Type B pancreatic cell (in vitro differentiated cells): Measurements from ENCODE around the gene SNRPF. TPM values are rescaled to one million over a fixed set of nuclear protein-coding genes. Genes with fewer than 3 reads are reported as not detected.

Experiments used
- DNase-seq: peaks from one replicate; pipeline ENCODE4 v3.0.0; 2021; ENCODE audit warnings: mixed read lengths; ENCODE audit not compliant: unreplicated experiment; ENCODE audit errors: extremely low spot score
- H3K27ac Mint-ChIP-seq: 2 replicates; pipeline ENCODE4 v1.8.0; 2021; ENCODE audit warnings: mild to moderate bottlenecking, mixed read lengths
- H3K27me3 Mint-ChIP-seq: 2 replicates; pipeline ENCODE4 v1.8.0; 2021; ENCODE audit warnings: mixed read lengths
- H3K36me3 Mint-ChIP-seq: 2 replicates; pipeline ENCODE4 v1.8.0; 2021; ENCODE audit warnings: mixed read lengths
- H3K4me1 Mint-ChIP-seq: one replicate; pipeline ENCODE4 v1.8.0; 2021; ENCODE audit warnings: mixed read lengths; ENCODE audit not compliant: unreplicated experiment
- H3K4me3 Mint-ChIP-seq: 2 replicates; pipeline ENCODE4 v1.8.0; 2021; ENCODE audit warnings: mild to moderate bottlenecking, mixed read lengths
- H3K9me3 Mint-ChIP-seq: 2 replicates; pipeline ENCODE4 v1.8.0; 2021; ENCODE audit warnings: mixed read lengths
- CTCF ChIP-seq: fragments of 200-600 bp; sonication (generic); conservative IDR thresholded peaks from 2 replicates; pipeline ENCODE4 v1.5.0; 2021; ENCODE audit warnings: antibody characterized with exemption, mild to moderate bottlenecking
- total RNA-seq: library from RNA; stranded (reverse); gene quantifications from 2 replicates; pipeline ENCODE4 v1.2.1, GENCODE V29; 2021; ENCODE audit warnings: low replicate concordance

SNRPF gene
- total RNA-seq, 1 donor from 2014 or later = 42.9 TPM

DNA sequence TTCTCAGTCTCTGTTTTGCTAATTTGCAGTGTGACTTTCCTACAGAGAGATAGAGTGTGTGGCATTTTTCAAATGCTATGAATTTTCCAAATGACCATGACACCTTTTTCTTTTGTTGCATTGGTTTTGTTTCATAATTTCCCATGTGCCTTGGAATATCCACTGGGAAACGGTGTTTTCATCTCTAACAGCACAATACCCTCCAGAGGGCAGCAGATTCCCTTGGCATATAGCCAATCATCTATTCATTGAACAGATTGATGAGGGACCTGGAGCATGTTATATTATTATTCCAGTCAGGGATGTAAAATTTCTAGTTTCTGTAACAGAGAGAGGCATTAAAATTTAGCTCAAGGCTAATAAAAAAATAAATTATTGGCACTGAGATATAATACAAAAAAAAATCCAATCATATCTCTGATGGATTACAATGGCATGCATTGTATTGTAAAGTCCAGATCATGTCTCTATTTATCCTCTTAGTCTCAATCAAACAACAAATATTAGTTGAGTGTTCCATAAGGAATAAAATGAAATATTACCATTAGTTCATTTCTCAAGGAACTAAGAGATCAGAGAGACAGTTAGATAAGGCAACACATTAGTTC, 38.6 kb upstream of the SNRPF start:
- no peak overlapping the region for H3K27ac Mint-ChIP-seq
- no peak overlapping the region for H3K4me3 Mint-ChIP-seq
- no peaks in the 10 kb centered on the region for H3K4me1 Mint-ChIP-seq
- no peak for DNase-seq
- TF ChIP-seq CTCF = peak; percentile 71
- no peaks in the 10 kb centered on the region for H3K9me3 Mint-ChIP-seq
- H3K27me3 Mint-ChIP-seq = no peaks in the 10 kb centered on the region
- H3K36me3 Mint-ChIP-seq = no peaks in the 10 kb centered on the region

- H3K27me3 Mint-ChIP-seq = peaks cover 4% of the 10 kb centered on the region
These were observed 29.4 kb upstream of the SNRPF start for GRCh38 chr12:95829395-95829794.

DNA sequence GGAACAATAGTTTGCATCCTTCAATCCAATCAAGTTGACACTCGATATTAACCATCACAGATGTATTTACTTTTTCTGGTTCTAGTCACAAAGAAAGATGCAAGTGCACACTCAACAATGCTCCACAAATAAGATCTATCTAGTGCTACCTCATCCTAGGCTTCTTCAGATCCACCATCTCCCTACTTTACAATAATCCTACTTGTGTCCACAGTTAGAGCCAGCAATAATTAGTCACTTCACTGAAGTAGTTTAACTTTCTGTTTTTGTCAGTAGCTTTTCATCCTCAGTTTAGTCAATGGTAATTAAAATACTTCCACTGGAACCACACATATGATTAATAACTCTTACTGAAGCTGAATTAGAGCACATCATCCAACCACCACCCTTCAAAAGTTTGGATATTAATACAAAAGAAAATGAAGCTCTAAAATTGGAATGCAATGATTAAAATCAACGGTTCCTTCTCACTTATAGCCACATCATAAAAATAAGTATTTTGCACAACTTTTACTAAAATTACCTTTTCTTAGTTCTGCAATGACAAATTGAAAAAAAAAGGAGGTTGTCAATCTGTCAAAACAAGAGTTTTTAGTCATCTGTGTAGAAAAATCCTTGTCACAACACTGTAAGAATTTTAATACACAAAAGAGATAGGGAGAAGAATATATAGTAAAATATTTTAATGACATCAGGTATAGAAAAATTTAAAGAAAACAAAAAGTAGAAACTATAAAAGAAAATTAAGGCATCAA, 28.2 kb upstream of the SNRPF start:
- Mint-ChIP-seq H3K36me3 (no peaks in the 10 kb centered on the region), H3K27me3 (peaks cover 7% of the 10 kb centered on the region), H3K4me3 (no peak overlapping the region), H3K9me3 (no peaks in the 10 kb centered on the region), H3K4me1 (no peaks in the 10 kb centered on the region), H3K27ac (no peak overlapping the region)
- no peak for DNase-seq
- TF ChIP-seq CTCF = no peak

More at GRCh38 chr12:95829395-95829794, 29.4 kb upstream of the SNRPF start:
- no peak for DNase-seq
- Mint-ChIP-seq H3K4me1 (no peaks in the 10 kb centered on the region), H3K36me3 (no peaks in the 10 kb centered on the region), H3K4me3 (no peak overlapping the region), H3K9me3 (no peaks in the 10 kb centered on the region), H3K27ac (no peak overlapping the region)
- no peak for TF ChIP-seq CTCF

DNA sequence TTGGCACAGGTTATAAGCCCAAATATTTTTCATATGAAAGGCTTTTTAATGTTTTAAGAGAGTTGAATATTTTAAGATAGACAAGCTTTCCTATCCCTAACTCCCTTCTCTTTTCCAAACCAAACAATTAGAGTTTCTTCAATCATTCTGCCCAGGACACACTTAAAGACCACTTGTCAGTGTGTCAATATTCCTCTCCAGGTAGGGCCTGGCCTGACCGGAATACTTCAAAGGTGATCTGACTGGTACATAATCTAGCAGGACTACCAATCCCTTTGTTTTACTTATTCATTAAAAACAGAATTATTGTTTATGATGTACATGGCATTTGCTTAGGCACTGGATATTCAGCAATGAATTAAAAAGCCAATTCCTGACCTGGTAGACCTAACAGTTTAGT, 24.2 kb upstream of the SNRPF start:
- Mint-ChIP-seq H3K4me1 (peaks cover 14% of the 10 kb centered on the region), H3K4me3 (no peak overlapping the region), H3K27me3 (peaks cover 17% of the 10 kb centered on the region), H3K36me3 (no peaks in the 10 kb centered on the region), H3K27ac (no peak overlapping the region), H3K9me3 (no peaks in the 10 kb centered on the region)
- no peak for TF ChIP-seq CTCF
- no peak for DNase-seq

DNA sequence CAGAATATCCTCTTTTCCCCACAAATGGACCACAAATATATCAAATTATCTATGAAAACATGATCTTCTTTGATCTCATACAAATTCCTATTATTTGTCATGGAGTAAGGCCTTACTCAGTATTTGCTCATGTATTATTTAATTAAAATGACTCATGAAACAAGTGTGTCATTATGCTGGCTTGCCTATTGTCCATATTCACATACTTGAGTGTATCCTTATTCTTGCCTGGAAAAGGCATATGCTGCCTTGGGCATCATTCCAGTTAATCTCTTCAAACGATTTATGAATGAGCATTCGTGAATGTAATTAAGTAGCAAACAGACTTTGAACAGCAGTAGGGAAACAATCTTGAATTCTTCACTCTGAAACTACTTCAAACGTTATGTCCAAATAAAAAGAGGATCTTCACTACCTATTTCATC, 22.6 kb upstream of the SNRPF start:
- no peak for TF ChIP-seq CTCF
- no peaks in the 10 kb centered on the region for H3K36me3 Mint-ChIP-seq
- no peak overlapping the region for H3K4me3 Mint-ChIP-seq
- H3K9me3 Mint-ChIP-seq = no peaks in the 10 kb centered on the region
- no peak for DNase-seq
- H3K4me1 Mint-ChIP-seq = peaks cover 14% of the 10 kb centered on the region
- no peak overlapping the region for H3K27ac Mint-ChIP-seq
- peaks cover 13% of the 10 kb centered on the region for H3K27me3 Mint-ChIP-seq
